HepG2 (cell line): ENCODE results near the gene RUNX3. TPM values are rescaled to one million over a fixed set of nuclear protein-coding genes. Genes with fewer than 3 reads are reported as not detected.

Experiments used
- ATAC-seq: fragments of 200-7000 bp; cut with Tn5 transposase; 3 replicates; pipeline ENCODE4 v1.9.1; 2020; ENCODE audit warnings: mild to moderate bottlenecking, moderate library complexity
- BruUV-seq: library from RNA; stranded (reverse); fragments of 400-500 nt; replicated peaks from 2 replicates; lab custom pipeline; 2021; lab: Mats Ljungman, UMichigan
- CTCF ChIA-PET: fragments of 300-600 bp; formaldehyde crosslinking; extraction: SDS; loops from one replicate; lab custom pipeline; 2021; ENCODE audit warnings: low total read pairs, inconsistent platforms, low intra/inter-chr PET ratio; lab: Yijun Ruan, JAX
- POLR2A ChIA-PET: fragments of 350-600 bp; sonication (Branson Sonifier 250); formaldehyde crosslinking; loops from one replicate; lab custom pipeline; 2020; ENCODE audit warnings: antibody characterized with exemption, inconsistent platforms; lab: Yijun Ruan, JAX
- DNase-seq: peaks from one replicate; pipeline ENCODE4 v3.0.0-alpha.2; 2015; ENCODE audit warnings: low spot score
- FAIRE-seq: peaks from 3 replicates; lab custom pipeline; 2011; peaks lifted over from hg19 to GRCh38; lab: Jason Lieb, UNC
- H2AFZ ChIP-seq: one replicate; pipeline ENCODE4 v1.6.1; 2011; ENCODE audit warnings: low read length, inconsistent platforms
- H3K27ac ChIP-seq: fragments of 300-600 bp; 3 replicates; pipeline ENCODE4 v1.8.0; 2011; ENCODE audit warnings: mixed run types, mild to moderate bottlenecking, mixed read lengths, low read length, inconsistent platforms; ENCODE audit not compliant: insufficient read depth; ENCODE audit errors: extremely low read length
- H3K27me3 ChIP-seq, 2 experiments: fragments of 200-600 bp in 1 of 2; 2 replicates in 1 of 2; 3 replicates in 1 of 2; pipeline versions ENCODE4 v1.6.0 to v1.8.0; 2011; ENCODE audit warnings: low read length in 2 of 2, mild to moderate bottlenecking in 2 of 2, moderate library complexity in 2 of 2, inconsistent platforms in 1 of 2; ENCODE audit not compliant: insufficient read depth in 2 of 2, control insufficient read depth in 1 of 2
- H3K36me3 ChIP-seq, 2 experiments: fragments of 200-600 bp in 1 of 2; replicated peaks in 1 of 2; 2 replicates in 1 of 2; 3 replicates in 1 of 2; pipeline versions ENCODE4 v1.5.1 to v1.8.0; 2011; ENCODE audit warnings: low read length in 2 of 2, inconsistent platforms in 1 of 2; ENCODE audit not compliant: insufficient read depth in 2 of 2, control insufficient read depth in 1 of 2
- H3K4me1 ChIP-seq: 2 replicates; pipeline ENCODE4 v1.5.1; 2012; ENCODE audit warnings: low read length, inconsistent platforms; ENCODE audit not compliant: insufficient read depth
- H3K4me2 ChIP-seq: 2 replicates; pipeline ENCODE4 v1.6.0; 2011; ENCODE audit warnings: low read depth, low read length, inconsistent platforms
- H3K4me3 ChIP-seq, 3 experiments: fragments of 200-600 bp in 1 of 3; sonication (generic), shearing (Covaris generic) in 1 of 3; replicated peaks in 1 of 3; 2 replicates each; pipeline ENCODE4 v1.5.1; 2011 to 2016; ENCODE audit warnings: low read length in 3 of 3, inconsistent platforms in 2 of 3, low read depth in 2 of 3, mild to moderate bottlenecking in 2 of 3, control low read depth in 1 of 3, mixed read lengths in 1 of 3; ENCODE audit not compliant: insufficient read depth in 1 of 3
- H3K79me2 ChIP-seq: one replicate; pipeline ENCODE4 v1.6.1; 2011; ENCODE audit warnings: low read length, inconsistent platforms; ENCODE audit not compliant: insufficient read depth
- H3K9ac ChIP-seq: 2 replicates; pipeline ENCODE4 v1.6.0; 2011; ENCODE audit warnings: mild to moderate bottlenecking, low read depth, low read length, inconsistent platforms; ENCODE audit not compliant: insufficient read depth
- H3K9me3 ChIP-seq: 2 replicates; pipeline ENCODE4 v1.5.1; 2012; ENCODE audit warnings: mild to moderate bottlenecking, low read length
- H4K20me1 ChIP-seq: 2 replicates; pipeline ENCODE4 v1.6.0; 2011; ENCODE audit warnings: inconsistent platforms, mild to moderate bottlenecking, low read length, moderate library complexity; ENCODE audit not compliant: insufficient read depth
- ADNP ChIP-seq: sonication (generic); formaldehyde crosslinking; IDR thresholded peaks from 2 replicates; pipeline ENCODE4 v1.4.0; 2020; ENCODE audit warnings: missing genetic modification reagents
- CREBL2 ChIP-seq: sonication (generic); formaldehyde crosslinking; IDR thresholded peaks from 2 replicates; pipeline ENCODE4 v1.8.1; 2023; ENCODE audit warnings: missing genetic modification reagents, mild to moderate bottlenecking, borderline replicate concordance
- GMEB2 ChIP-seq: IDR thresholded peaks from 2 replicates; pipeline ENCODE4 v1.6.1; 2016; ENCODE audit warnings: missing biosample characterization, missing genetic modification reagents, low read depth
- HNRNPL ChIP-seq: fragments of 200-400 bp; formaldehyde crosslinking; IDR thresholded peaks from 2 replicates; pipeline ENCODE4 v1.6.1; 2017; ENCODE audit warnings: mild to moderate bottlenecking, low read depth, low read length
- KDM1A ChIP-seq: IDR thresholded peaks from 2 replicates; pipeline ENCODE4 v1.6.1; 2016; ENCODE audit warnings: missing compliant biosample characterization
- MTA3 ChIP-seq: sonication (generic); formaldehyde crosslinking; IDR thresholded peaks from 2 replicates; pipeline ENCODE4 v1.4.0; 2020; ENCODE audit warnings: missing genetic modification reagents
- NCOA5 ChIP-seq: sonication (generic); formaldehyde crosslinking; IDR thresholded peaks from 2 replicates; pipeline ENCODE4 v1.4.0; 2020; ENCODE audit warnings: missing genetic modification reagents
- NCOR1 ChIP-seq: fragments of 200-600 bp; sonication (generic); IDR thresholded peaks from 2 replicates; pipeline ENCODE4 v1.7.0; 2017; ENCODE audit warnings: antibody characterized with exemption, low read length, borderline replicate concordance
- POLR2AphosphoS5 ChIP-seq: IDR thresholded peaks from 2 replicates; pipeline ENCODE4 v1.6.1; 2012; ENCODE audit warnings: low read depth, low read length
- TBX3 ChIP-seq: fragments of 450-650 bp; IDR thresholded peaks from 2 replicates; pipeline ENCODE4 v1.6.1; 2017; ENCODE audit warnings: antibody characterized with exemption, mild to moderate bottlenecking, inconsistent platforms, borderline replicate concordance
- TRIM24 ChIP-seq: sonication (generic); formaldehyde crosslinking; IDR thresholded peaks from 2 replicates; pipeline ENCODE4 v1.8.0; 2022; ENCODE audit warnings: mild to moderate bottlenecking, missing genetic modification reagents
- ZBED4 ChIP-seq: sonication (generic); formaldehyde crosslinking; IDR thresholded peaks from 2 replicates; pipeline ENCODE4 v1.4.0; 2020; ENCODE audit warnings: missing genetic modification reagents, borderline replicate concordance
- ZNF275 ChIP-seq: sonication (generic); formaldehyde crosslinking; IDR thresholded peaks from 2 replicates; pipeline ENCODE4 v1.8.0; 2022; ENCODE audit warnings: missing genetic modification reagents, mild to moderate bottlenecking, inconsistent platforms, borderline replicate concordance
- ZNF563 ChIP-seq: sonication (generic); formaldehyde crosslinking; IDR thresholded peaks from 2 replicates; pipeline ENCODE4 v1.8.0; 2022; ENCODE audit warnings: mild to moderate bottlenecking, moderate library complexity, missing genetic modification reagents
- ZNF614 ChIP-seq: IDR thresholded peaks from 2 replicates; pipeline ENCODE4 v1.6.1; 2018; ENCODE audit warnings: missing biosample characterization, missing genetic modification reagents, inconsistent platforms, borderline replicate concordance
- ZNF678 ChIP-seq: sonication (generic); formaldehyde crosslinking; IDR thresholded peaks from 2 replicates; pipeline ENCODE4 v1.4.0; 2020; ENCODE audit warnings: mild to moderate bottlenecking, missing genetic modification reagents
- ZNF775 ChIP-seq: sonication (generic); formaldehyde crosslinking; IDR thresholded peaks from 2 replicates; pipeline ENCODE4 v1.4.0; 2020; ENCODE audit warnings: missing genetic modification reagents, mild to moderate bottlenecking, moderate library complexity, borderline replicate concordance
- WGBS: methylation state at CpG from one replicate; pipeline ENCODE4 v1.1.6; 2017; ENCODE audit warnings: low lambda C conversion rate; 5-methylcytosine and 5-hydroxymethylcytosine counted together
- in situ Hi-C: cut with HindIII; loops from 2 replicates; pipeline ENCODE4 v1.10.0; 2017; ENCODE audit warnings: low pct_unique_long_range_greater_than_20kb; ENCODE audit not compliant: extremely low pct_ligation_motif_present
- intact Hi-C: fragments of 100-400 bp; cut with micrococcal nuclease; formaldehyde crosslinking; loops from one replicate; pipeline ENCODE4 v1.10.0; 2022; ENCODE audit not compliant: unreplicated experiment
- polyA plus RNA-seq, 8 experiments: library from polyadenylated mRNA; depleted of rRNA in 3 of 8; stranded (reverse) in 7 of 8; unstranded in 1 of 8; fragments of >200 nt; fragmentation: Illumina TruSeq in 4 of 8; extraction: Trizol in 4 of 8; gene quantifications; 2 replicates each; pipeline versions ENCODE4 v1.2.1 to v1.2.3, GENCODE V29; 2011 to 2016; ENCODE audit warnings: low read depth in 4 of 8, missing spikeins in 1 of 8, mixed read lengths in 1 of 8; ENCODE audit not compliant: insufficient read depth in 1 of 8
- total RNA-seq, 5 experiments: library from RNA; depleted of rRNA; stranded (reverse); fragments of >200 nt; fragmentation: Illumina TruSeq; extraction: Trizol; gene quantifications; 2 replicates each; pipeline ENCODE4 v1.2.3, GENCODE V29; 2016; ENCODE audit warnings: low read depth in 1 of 5

The RUNX3 gene
- total and polyA plus RNA-seq, 2 of the 13 experiments (the other 11 are each of a cell fraction or from before 2014, with no cell fraction given) = 0.04 to 0.22 TPM

GRCh38 chr1:24941564-24941963 lies 11.5 kb upstream of the RUNX3 start:
- BruUV-seq = no TSS peak
- Histone ChIP-seq H4K20me1 (no peaks in the 10 kb centered on the region), H3K27ac (no peak overlapping the region), H3K27me3 (peaks cover 13 to 31% of the 10 kb centered on the region in 2 experiments), H3K36me3 (no peaks in the 10 kb centered on the region), H3K4me2 (no peak overlapping the region), H3K9me3 (no peaks in the 10 kb centered on the region), H2AFZ (no peak overlapping the region), H3K9ac (no peak overlapping the region), H3K4me3 (no peak overlapping the region), H3K4me1 (peaks cover 11% of the 10 kb centered on the region), H3K79me2 (no peaks in the 10 kb centered on the region)
- CTCF ChIA-PET = no interaction called here
- in situ Hi-C loops = no loop called here
- POLR2A ChIA-PET = no interaction called here
- no peak for FAIRE-seq
- DNase-seq = no peak
- no peak; the same call in 1 of the 3 replicates for ATAC-seq
- no CpG with 5 or more reads among the region's 4 CpGs for WGBS
- intact Hi-C loops = no loop called here
- TF ChIP-seq NCOR1 (no peak), ZNF775 (no peak), CREBL2 (CRISPR knock-in tag) (no peak), ZNF614 (CRISPR knock-in tag) (no peak), TRIM24 (CRISPR knock-in tag) (no peak), ZNF563 (no peak), KDM1A (CRISPR knock-in tag) (no peak), ZNF275 (CRISPR knock-in tag) (no peak), POLR2AphosphoS5 (no peak), NCOA5 (CRISPR knock-in tag) (no peak), GMEB2 (CRISPR knock-in tag) (no peak), ADNP (CRISPR knock-in tag) (no peak), HNRNPL (no peak), ZNF678 (no peak), ZBED4 (CRISPR knock-in tag) (no peak), TBX3 (no peak), MTA3 (CRISPR knock-in tag) (no peak)
